CD4-positive, alpha-beta T cell treated with Interleukin-4 for 4 hours (primary cell): ENCODE measurements around the gene OSBPL10.

Source experiments
- DNase-seq: peaks from one replicate; pipeline ENCODE4 v3.0.0-alpha.2; 2020

The OSBPL10 gene

GRCh38 chr3:31955581-31955980 is 25.5 kb downstream of the OSBPL10 start:
- DNase-seq, result no peak

DNA sequence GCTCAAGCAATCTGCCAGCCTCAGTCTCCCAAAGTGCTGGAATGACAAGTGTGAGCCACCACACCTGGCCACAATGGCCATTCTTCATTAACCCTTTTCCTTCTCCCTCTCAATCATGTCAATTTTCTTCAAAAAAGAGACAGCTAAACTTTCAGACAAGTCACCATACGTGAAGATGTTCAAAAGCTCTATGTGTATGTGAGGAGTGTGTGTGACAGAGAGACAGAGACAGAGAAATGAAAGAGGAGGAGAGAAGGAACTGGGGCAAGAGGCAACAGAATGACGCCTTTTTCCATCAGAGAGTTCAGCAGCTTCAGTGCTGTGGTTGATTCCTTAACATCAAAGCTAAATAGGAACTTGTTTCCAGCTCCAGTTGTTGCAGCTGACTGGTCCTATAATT is 27.4 kb downstream of the OSBPL10 start:
- DNase-seq, result no peak

DNA sequence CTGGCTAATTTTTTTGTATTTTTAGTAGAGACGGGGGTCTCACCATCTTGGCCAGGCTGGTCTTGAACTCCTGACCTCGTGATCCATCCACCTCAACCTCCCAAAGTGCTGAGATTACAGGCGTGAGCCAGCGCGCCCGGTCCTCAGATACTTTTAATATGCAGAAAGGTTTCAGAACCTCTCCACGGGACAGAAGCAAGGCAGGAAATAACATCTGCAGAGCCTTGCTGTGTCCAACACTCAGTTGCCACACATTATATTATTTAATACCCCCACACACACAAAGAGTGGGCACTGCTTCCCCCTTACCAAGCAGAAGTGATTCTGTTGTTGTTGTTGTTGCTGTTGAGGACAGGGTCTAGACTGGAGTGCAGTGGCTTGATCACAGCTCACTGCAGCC is 28.0 kb downstream of the OSBPL10 start:
- no peak for DNase-seq

- no peak for DNase-seq
Observed at GRCh38 chr3:31952205-31952604, 28.9 kb downstream of the OSBPL10 start.

GRCh38 chr3:31948280-31948679 is 32.8 kb downstream of the OSBPL10 start:
- no peak for DNase-seq

DNA sequence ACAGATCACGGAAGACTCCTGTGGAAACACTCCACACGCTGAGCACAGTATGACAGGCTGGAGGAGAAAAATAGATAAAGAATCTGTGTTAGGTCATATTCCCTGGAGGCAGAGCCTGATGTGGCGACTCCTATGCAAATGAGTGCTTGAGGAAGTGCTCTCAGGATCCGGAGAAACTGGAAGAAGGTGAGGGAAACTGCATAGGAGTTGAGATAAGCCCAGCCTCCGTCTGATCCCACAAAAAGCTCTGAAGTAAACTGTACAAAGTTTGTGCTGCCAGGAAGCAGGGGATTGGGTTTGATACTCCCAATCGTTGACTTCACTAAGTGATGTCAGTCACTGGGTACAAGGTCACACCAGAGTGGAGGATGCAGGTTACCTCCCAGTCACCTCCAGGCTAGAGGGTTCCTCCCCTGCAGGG is 33.4 kb downstream of the OSBPL10 start:
- no peak for DNase-seq

- no peak for DNase-seq
Observed at GRCh38 chr3:31947162-31947561, 33.9 kb downstream of the OSBPL10 start.

- no peak for DNase-seq
Observed at GRCh38 chr3:31946484-31947081, 34.5 kb downstream of the OSBPL10 start.

DNA sequence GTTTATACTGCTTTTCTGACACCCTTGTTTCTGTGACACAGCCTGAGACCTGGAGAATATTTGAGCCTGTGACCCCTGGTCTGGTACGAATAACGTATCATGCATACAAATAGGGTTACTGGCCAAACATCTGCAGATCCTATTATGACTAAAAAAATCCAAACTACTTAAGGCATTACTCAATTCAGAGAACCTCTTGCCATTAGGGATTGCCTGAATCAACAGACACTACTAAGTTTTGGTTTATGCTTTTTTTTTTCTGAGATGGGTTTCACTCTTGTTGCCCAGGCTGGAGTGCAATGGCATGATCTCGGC is 35.4 kb downstream of the OSBPL10 start:
- no peak for DNase-seq

- no peak for DNase-seq
Observed at GRCh38 chr3:31943041-31943440, 38.0 kb downstream of the OSBPL10 start.

DNA sequence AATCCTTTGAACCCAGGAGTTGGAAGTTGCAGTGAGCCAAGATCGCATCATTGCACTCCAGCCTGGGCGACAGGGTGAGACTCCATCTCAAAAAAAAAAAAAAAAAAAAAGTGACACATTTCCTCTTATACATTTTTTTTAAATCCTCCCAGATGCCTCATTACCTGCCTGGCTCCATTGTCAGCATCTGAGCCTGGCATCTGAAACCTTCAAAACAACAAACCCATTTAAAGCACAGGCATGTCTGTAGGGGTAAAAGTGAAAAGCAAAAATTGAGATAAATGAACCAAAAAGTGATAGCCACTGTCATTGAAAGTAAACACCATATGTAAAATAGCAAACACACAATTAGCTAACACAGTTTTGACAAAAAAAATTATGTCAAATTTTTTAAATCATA is 38.6 kb downstream of the OSBPL10 start:
- DNase-seq, result no peak

GRCh38 chr3:31937225-31937624 is 43.8 kb downstream of the OSBPL10 start:
- no peak for DNase-seq

- DNase-seq, result no peak
Observed at GRCh38 chr3:31936420-31937060, 44.5 kb downstream of the OSBPL10 start.

GRCh38 chr3:31934866-31935265 is 46.2 kb downstream of the OSBPL10 start:
- no peak for DNase-seq

- DNase-seq, result no peak
Observed at GRCh38 chr3:31934018-31934417, 47.0 kb downstream of the OSBPL10 start.

GRCh38 chr3:31932990-31933389 is 48.1 kb downstream of the OSBPL10 start:
- no peak for DNase-seq

GRCh38 chr3:31929826-31930502 is 51.1 kb downstream of the OSBPL10 start:
- DNase-seq, result no peak

- DNase-seq, result no peak
Observed at GRCh38 chr3:31927811-31928210, 53.3 kb downstream of the OSBPL10 start.

GRCh38 chr3:31926543-31926942 is 54.5 kb downstream of the OSBPL10 start:
- DNase-seq, result no peak

GRCh38 chr3:31925271-31925630 is 55.8 kb downstream of the OSBPL10 start:
- DNase-seq, result no peak

DNA sequence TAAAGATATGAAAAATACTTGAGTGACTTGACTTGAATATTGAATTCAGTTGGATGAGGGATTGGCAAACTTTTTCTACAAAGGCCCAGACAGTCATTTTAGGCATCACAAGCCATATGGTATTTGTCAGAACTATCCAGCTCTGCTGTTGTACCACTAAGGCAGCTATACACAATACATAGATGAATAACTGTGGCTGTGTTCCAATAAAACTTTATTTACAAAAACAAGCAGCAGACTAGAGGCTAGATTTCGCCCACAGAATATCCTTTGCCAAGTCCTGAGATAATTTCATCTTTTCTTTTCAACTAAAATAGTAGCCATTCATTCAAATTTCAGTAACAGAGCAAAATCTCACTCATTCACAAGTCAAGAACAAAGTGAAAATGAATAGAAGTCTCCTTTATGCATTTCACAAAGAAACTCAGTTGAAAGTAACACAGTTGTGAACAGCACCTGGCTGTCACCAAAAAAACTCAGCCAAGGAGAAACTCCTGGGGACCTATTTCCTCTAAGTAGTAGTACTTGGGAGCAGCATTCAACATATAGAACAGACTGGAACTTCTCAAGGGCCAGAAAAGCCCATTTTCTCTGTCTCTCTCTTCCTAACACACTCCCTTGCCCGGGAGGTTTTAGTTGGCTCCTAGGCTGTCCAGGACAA is 56.3 kb downstream of the OSBPL10 start:
- no peak for DNase-seq

DNA sequence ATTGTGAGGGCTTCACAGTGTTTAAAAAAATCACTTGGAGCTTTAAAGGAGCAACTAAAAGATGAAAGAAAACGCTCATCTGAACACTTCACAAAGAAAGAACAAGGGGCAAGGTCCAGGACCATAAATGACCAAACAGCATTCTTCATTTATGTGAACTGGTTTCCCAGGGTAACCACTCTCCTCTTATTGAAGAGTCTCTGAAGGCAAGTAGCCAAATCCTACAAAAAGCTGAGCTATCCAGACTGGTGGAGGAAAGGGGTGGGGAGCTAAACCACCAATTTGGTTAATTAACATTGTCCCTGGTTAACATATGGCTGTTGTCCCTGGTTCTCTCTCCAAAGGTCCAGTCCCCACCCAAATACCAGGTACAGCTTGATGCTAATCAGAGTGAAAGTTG is 58.1 kb downstream of the OSBPL10 start:
- no peak for DNase-seq

DNA sequence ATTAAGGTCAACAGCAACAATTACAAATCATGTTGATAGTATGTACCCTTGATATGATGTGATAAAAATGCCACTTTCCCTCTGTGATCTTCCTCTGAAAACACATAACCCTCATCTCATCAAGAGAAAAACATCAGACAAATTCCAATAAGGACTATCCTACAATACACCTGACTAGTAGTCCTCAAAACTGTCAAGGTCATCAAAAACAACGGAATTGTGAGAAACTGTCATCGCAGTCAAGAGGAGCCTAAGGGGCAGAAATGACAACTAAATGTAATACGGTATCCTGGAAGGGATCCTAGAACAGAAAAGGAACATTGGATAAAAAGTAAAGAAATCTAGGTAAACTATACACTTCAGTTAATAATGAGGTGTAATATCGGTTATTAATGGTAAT is 59.2 kb downstream of the OSBPL10 start:
- DNase-seq, result no peak

- DNase-seq, result no peak
Observed at GRCh38 chr3:31920310-31920709, 60.8 kb downstream of the OSBPL10 start.
